GM15510 (cell line): ENCODE measurements around the gene LDB2.

Experiments
- POLR2A ChIP-seq: IDR thresholded peaks from 3 replicates; pipeline ENCODE4 v1.6.1; 2011; ENCODE audit warnings: borderline replicate concordance; ENCODE audit not compliant: insufficient read length; ENCODE audit errors: extremely low read depth

LDB2 gene

GRCh38 chr4:16770710-16771285 lies 127.6 kb downstream of the LDB2 start:
- TF ChIP-seq POLR2A = no peak

DNA sequence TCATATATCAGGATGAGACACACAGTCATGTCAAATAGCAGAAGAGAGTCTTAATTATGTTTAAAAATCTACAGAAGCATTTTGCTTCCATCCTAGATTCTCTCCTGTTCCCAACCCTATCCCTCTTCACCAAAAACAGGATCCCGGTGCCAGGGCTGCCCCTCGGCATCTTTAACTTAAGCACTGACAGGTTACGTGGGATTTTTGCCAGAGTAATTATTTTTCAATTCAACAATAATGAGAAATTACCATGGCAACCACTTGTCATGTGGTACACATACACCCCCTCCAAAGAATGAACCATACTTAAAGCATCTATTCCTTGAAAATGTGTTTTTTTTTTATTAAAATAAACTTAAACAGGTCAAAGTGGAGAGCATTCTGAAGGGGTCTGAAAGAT lies 130.6 kb downstream of the LDB2 start:
- TF ChIP-seq POLR2A = no peak

GRCh38 chr4:16767251-16767650 lies 131.2 kb downstream of the LDB2 start:
- no peak for TF ChIP-seq POLR2A

DNA sequence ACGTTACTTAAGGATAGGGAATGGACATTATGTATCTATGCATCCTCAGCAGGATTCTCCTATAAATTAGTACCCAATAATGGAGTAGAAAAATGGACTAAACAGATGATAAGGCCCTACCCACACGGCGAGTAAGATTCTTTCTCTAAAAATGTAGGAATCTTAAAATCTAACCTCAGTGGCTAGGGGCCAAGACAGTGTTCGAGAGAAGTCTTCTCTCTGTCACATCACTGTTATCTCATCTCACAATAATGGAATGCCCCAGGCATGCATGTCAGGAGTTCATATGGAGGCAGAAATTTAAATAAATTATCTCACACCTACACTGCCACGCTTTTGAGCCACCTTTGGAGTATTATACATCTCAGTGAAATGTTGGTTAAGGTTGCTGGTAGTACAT lies 132.9 kb downstream of the LDB2 start:
- TF ChIP-seq POLR2A = no peak

DNA sequence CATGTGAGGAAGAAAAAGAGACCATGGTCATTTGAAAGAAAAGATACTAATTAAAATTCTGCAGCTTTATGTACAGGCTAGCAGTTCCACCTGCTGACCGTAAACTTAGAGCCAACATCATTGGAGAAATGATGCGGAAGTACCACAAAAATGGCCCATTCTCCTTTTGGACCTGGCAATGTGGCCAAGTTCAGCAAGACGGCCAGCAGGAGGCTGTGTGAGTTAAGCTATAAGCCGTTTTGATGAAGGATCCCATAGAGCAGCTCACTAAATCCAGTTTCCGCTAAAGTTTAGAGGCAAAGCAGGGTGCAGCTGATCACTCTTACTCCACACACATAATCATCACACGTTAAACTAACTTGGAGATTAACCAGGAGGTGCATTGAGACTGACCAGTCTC lies 133.8 kb downstream of the LDB2 start:
- TF ChIP-seq POLR2A = no peak

GRCh38 chr4:16760617-16761363 lies 137.7 kb downstream of the LDB2 start:
- TF ChIP-seq POLR2A = no peak

DNA sequence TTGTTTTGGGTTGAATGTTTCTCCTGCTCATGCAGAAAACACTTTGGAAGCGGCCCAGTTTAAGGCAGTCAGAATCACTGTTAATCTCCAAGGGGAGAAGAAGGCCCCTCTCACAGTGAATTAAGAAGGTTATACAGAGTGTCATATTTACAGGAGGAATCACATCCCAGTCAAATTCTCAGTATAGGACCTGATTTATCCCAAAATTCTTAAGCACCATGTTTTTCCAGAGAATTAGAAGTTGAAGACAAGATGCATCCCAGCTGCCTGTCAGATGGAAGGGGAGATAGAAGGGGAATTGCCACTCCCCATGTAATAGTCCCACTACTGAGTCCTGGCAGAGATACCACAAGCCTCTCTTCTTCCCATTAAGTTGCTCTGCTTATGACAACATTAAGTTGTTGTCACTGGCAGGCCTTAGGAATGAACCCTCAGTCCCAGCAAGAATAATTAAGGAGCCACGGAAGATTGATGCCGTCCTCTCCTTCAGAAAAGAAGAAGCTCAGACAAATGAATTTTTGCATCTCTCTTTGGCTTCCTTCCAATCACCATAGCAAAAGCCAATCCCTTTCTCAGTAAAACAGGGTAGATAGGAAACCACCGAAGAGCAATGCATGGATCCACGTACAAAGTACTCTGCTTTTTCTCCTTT lies 138.4 kb downstream of the LDB2 start:
- no peak for TF ChIP-seq POLR2A

DNA sequence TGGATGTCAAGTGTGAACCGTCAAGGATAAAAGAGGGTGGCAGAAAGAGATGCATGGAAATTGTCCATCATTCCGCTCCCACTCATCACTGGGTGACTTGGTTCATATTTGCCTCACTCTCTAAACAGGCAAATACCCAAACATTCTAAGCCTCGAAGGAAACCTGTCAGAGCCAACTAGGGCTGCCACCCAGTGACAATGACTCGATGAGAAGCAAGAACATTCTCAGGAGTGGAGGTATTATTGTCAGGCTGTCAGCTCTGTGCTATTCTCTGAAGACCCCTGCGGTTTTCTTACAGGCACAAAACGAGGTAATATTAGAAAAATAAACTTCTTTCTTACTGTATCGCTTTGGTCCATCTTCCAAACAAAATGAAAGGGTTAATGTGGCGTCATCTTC lies 139.6 kb downstream of the LDB2 start:
- no peak for TF ChIP-seq POLR2A

DNA sequence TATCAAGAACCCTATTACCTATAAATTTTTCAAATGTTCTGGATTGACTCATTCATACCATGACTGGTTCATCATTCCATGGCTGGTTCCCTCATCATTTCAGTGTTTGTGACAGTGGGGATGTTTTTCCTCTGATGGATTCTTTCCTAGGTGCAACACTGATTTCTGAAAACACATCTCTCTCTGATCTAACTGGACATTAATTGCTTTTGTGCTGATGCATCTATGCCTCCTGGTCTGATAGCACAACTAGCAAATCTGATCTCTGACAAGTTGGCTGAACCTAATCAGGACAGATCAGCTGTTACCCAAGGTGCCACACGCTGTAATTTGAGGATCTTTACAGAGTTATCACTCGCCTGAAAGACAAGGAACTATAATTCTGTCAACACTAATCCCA lies 140.2 kb downstream of the LDB2 start:
- TF ChIP-seq POLR2A = no peak

DNA sequence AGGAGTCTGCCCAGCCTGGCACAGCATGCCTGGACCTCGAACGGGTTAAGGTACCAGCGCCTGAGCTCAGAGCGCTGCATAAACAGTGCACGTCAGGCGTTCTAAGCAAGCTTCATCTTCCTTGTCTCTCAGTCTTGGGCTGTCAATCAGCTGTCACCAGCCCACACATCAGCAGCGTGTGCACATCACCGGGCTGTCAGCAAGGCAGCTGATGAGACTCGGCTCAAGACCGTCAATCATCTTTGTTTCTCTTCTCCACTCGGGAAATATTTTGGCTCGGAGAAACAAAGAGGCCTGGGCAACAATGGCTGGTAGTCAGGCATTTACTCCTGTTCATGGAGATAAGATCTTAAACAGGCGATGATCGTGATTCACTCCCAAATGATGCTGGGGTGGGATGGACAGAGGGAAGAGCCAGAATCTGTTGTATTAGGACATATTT lies 141.3 kb downstream of the LDB2 start:
- TF ChIP-seq POLR2A = no peak

DNA sequence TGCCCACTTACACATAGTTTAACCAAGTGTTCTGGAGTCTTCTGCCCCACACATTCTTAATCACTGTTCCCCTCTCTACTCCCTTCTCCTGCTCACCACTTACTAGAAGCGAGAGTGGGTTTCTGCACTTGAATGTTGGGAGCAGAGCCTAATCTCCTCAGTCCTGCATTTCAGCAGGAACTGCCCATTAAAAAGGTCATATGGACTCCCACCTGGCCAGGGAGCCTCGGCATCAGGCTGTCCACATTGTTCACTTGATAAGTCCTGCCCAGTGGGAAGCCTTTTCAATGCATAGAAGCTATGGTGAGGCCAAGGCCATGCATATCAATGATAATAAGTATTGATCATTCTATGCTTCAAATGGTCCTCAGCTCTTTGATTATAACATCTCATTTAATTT lies 144.3 kb downstream of the LDB2 start:
- no peak for TF ChIP-seq POLR2A

DNA sequence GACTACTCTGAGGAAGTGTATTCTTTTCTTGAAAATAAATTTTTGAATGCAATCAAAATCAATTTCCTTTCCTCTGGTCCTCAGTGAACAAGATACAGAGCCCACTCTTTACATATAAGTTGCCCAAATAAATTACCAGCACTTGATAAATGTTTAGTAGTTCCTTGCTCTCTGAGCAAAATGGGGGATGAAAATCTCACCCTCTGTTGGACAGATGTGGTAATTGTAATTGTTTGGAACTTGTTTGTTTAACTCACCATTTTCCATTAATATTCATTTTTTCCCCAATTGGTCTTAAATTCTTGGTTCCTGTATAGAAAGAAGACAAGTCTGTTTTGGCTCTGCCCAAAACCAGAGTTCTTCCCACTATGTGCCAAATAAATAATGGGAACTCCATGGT lies 146.3 kb downstream of the LDB2 start:
- no peak for TF ChIP-seq POLR2A

DNA sequence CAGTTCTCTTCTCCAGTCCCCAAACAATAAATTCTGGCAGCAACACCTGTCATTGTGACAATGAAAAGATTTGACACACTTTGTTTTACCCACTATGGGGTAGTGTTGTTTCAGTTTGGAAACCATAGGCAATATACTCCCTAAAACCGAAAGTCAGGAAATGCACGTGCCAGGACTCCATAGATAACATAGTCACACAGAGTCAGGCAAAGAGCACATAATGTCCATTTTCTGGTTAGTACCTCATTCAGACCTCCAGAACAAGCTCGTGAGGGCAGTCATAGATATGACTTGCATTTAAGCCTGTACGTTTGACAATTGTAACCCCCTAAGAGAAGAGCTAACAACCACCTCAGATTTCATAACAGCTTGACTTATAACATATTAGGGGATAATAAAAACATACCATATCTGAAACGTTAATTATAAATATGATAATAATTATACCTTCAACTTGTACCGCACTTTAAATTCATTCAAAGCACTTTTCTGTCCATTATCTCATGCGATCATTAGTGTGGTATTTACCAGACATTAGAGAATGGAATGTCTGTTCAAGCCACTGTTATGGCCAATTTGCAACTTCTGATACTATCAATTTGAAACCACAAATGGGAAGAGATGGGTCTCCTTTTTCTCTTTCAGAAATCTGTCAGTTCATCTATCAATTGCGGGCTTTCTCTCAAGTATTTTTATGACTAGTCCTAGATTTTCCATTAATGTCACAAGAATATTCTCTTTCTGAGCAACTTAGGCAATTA lies 147.4 kb downstream of the LDB2 start:
- TF ChIP-seq POLR2A = no peak

DNA sequence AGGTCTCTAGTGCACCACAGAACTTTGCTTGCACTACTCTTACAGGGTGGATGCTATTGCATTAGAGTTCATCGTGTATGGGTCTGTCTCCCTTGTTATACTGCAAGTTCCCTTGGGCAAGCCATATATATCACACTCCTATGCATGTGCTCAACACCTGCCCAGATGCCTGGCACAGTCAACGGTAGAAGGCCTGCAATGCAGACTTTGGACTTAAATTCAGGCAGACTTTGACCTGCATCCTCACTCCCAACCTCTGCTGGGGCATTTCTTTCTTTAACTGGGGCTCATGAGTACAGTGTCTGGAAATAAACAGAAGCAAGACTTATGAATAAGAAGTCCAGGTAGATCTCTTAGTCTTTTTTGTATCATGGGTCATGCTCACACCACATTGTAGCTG lies 148.2 kb downstream of the LDB2 start:
- TF ChIP-seq POLR2A = no peak

DNA sequence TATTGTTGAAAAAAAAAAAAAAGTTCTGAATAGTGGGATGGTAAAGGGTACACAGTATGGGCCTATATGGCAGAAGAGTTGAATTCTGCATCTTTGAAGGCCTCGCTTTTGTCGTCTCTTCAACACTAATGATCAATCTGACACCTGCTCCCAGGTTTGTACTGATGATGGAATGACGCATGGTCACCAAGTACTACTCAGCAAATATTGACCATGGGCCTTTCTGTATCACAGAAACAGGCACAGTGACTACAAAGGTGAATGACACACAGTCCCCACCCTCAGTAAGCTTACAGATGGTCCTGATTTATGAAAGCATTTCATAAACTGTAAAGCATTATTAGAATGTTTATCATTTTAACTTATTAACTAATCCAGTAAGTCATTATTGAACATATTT lies 152.6 kb downstream of the LDB2 start:
- TF ChIP-seq POLR2A = no peak

DNA sequence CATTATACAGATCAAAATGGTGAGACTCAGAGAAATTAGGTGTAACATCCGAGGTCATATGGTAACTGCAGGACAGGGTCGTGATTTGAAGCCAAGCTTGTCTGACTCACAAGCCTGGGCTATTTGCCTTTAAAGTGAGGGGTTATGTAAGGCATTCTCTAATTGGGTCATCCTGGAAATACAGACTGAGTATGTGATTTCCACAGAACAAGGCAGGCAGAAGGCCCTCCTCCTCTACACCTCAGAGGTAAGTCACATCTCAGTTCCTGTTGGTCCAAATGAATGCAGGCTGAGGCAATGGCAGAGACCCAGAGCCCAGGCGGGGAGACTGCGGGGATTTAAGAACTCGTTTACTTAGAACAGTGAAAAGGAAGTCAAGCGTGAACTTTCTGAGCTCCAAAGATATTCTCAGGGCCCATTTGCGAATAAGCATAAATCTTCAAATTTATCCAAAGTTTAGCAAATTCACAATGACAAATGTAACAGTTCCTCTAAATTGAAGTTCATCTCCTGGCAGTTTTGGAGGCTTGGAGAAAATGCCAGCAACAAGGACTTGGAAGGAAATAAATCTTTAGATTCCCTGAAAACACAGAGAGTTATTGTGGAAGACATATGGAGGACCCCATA lies 153.3 kb downstream of the LDB2 start:
- TF ChIP-seq POLR2A = no peak

DNA sequence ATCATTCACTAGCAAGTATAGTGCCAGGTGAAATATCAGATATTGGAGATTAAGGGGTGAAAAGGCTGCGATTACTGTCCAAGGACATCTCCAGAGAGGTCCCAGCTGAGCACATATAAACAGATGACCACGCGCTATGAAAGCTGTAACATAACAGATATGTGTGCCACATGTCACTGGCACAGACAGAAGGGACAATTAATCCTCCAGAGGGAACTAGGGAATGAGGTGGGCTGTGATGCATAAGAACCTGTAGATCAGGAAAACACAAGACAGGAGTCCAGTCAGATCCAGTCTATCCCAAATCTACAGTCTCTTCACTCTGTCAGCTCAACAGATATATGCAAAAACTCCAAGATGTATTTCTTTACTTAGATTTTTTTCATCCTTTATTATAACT lies 157.2 kb downstream of the LDB2 start:
- TF ChIP-seq POLR2A = no peak
